Ureter (tissue), 1 donor: ENCODE data around the gene CLIC4. TPM values are rescaled to one million over a fixed set of nuclear protein-coding genes. Genes with fewer than 3 reads are reported as not detected.
"Not testable (repeated sequence)": the region's sequence is repeated elsewhere in the genome, so short reads cannot be mapped to it uniquely, and the experiment has no call there.

Source experiments
- DNase-seq: peaks from one replicate; pipeline ENCODE4 v3.0.0-alpha.2; 2020; ENCODE audit warnings: low spot score
- total RNA-seq: library from RNA; stranded (reverse); gene quantifications from one replicate; pipeline ENCODE4 v1.2.4, GENCODE V29; 2023
- donor health status: DM: yes; HTN: yes; CAD: no.

CLIC4 gene
- total RNA-seq: 163 TPM

DNA sequence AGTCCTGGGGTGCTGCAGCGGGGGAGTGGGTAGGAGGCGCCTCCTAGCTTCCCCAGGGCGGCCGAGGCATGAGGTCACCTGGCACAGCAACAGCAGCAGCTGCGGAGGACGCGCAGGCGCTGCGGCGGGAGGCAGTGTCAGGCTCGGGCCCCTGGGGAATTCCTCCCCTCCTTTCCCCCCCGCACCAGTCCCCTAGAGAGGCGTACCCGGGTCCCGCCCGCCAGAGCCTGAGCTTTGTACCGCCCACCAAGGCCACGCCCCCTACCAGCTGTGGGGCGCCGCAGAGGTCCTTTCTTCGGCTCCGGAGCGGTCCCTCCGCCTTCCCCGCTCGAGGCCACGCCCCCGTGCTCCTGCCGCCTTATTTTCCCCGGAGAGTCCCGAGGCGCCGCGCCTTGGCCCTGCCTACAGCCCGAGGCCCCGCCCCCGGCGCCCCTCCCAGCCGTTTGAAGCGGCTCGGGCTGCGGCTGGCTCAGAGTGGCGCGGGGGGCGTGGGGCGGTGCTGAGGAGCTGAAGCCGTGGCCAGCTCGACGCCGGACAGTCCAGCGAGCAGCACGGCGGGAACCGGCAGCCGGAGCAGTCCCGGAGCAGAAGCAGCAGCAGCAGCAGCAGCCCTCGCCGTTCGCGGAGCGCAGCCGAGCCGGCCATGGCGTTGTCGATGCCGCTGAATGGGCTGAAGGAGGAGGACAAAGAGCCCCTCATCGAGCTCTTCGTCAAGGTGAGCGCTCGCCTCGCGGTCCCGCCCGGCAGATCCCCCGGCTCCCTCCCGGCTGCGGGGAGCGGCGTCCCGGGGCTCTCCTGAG is at the start of gene CLIC4:
TSS of gene CLIC4 (plus strand) at position 537 of the 800 bp plus-strand sequence. CDS start at position 644, 107 bp downstream.
- DNase-seq: peak; percentile 99

DNA sequence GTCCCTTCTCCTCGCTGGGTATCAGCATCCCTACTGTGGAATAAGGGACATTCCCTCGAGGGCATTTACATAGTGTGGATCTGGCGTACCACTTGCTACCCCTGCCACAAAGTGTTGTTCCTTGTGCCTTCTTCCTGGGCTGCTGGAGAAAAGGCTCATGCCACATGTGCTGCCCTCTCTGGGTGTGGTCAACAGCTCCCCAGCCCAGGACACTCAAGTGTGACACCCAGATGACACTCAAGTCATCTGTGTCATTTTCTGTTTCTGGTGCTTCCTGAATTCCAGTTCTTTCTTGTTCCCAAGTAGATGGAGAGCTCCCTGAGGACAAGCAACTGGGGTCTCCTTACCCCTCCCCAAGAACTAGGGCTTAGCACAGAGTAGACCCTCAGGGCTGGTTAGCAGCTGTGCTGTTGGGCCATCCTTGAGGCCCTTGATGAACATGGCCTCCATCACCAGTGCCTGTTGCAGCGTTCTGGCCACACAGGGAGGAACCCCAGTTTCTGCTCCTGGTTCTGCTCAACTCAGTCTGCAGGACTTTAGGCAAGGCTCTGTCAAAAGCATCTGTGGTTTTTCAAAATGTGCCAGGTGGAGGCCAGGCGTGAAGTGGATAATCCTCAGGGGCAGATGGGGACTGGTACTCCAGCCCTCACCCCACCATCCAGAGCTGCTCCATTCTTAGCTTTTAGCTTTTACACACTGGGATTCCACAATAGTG is 49.0 kb upstream of the CLIC4 start:
- DNase-seq: no peak

DNA sequence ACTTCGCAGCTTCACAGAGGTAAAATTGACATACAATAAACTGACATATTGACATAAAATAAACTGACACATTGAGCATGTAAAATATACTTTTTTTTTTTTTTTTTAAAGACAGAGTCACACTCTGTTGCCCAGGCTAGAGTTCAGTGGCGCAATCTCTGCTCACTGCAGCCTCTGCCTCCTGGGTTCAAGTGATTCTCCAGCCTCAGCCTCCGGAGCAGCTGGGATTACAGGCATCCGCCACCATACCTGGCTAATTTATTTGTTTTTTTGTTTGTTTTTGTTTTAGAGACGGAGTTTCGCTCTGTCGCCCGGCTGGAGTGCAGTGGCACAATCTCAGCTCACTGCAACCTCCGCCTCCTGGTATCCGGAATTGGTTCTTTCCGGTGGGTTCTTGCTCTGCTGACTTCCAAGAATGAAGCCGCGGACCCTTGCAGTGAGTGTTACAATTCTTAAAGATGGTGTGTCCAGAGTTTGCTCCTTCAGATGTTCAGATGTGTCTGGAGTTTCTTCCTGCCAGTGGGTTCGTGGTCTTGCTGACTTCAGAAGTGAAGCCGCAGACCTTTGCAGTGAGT is 48.4 kb upstream of the CLIC4 start:
- DNase-seq: no peak

DNA sequence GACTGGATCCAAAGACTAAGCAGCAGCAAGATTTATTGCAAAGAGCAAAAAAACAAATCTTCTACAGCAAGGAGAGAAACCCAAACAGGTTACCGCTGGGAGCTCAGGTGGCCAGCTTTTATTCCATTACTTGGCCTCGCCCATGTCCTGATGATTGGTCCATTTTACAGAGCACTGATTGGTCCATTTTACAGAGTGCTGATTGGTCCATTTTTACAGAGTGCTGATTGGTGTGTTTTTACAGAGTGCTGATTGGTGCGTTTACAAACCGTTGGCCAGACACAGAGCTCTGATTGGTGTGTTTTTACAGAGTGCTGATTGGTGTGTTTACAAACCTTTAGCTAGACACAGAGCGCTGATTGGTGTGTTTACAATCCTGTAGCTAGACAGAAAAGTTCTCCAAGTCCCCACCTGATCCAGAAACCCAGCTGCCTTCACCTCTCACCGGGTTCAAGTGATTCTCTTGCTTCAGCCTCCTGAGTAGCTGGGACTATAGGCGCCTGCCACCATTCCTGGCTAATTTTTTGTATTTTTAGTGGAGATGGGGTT is 47.7 kb upstream of the CLIC4 start:
- not testable (repeated sequence) for DNase-seq

DNA sequence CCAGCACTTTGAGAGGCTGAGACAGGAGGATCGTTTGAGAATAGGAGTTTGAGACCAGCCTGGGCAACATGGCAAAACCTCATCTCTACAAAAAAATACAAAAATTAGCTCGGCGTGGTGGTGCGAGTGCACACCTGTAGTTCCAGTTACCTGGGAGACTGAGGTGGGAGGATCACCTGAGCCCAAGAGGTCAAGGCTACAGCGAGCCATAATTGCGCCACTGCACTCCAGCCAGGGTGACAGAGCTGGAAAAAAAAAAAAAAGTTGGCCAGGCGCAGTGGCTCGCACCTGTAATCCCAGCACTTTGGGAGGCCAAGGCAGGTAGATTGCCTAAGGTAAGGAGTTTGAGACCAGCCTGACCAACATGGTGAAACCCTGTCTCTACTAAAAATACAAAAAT is 46.9 kb upstream of the CLIC4 start:
- not testable (repeated sequence) for DNase-seq

DNA sequence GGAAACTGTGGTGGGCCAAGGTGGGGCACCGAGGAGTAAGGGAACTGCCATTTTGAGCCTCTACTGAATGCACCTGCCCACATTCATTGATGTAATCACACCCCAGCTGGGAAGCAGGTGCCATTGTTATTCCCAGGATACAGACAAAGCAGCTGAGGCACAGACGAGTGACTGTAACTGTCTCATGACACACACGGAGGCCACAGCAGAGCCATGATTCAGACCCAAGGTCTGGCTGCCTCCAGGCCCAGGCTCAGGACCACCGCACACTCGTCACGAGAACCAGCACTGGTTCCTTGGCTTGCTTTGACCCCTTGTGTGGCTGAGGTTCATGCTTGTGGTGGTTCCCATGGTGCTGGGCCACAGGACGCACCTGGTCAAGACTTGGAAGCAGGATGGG is 45.6 kb upstream of the CLIC4 start:
- no peak for DNase-seq

DNA sequence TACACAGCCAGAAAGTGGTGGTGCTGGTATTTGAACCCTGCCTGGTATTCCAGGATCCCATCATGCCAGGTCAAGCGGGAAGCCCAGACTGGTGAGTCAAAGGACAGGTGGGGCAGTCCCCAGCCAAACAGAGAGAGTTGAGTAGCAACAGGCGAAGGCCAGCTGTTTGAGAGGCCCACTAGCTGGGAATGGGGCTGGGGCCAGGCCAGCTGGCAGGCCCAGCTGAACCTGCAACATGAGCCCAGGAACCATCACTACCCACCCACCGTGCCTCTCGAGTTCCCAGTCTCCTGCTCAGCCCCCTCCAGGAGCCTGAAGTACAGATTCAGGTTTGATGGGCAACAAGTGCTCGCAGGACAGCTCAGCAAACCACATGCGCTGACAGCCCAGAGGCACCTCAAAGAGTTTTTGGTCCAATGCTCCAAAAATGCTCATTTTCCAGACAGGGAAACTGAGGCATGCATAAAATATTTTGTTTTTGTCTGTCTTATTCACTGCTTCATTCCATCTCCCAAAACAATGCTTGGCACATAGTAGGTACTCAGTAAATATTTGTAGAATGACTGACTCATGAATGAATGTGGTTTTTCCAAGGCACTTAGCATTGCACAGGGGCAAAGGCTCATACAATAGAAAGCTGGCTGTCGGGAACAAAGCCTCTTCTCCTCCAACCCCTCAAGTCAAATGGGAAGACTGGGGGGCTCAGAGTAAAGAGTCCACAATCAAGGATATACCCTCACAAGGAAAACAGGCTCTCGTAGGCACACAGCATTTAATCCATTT is 42.5 kb upstream of the CLIC4 start:
- no peak for DNase-seq

DNA sequence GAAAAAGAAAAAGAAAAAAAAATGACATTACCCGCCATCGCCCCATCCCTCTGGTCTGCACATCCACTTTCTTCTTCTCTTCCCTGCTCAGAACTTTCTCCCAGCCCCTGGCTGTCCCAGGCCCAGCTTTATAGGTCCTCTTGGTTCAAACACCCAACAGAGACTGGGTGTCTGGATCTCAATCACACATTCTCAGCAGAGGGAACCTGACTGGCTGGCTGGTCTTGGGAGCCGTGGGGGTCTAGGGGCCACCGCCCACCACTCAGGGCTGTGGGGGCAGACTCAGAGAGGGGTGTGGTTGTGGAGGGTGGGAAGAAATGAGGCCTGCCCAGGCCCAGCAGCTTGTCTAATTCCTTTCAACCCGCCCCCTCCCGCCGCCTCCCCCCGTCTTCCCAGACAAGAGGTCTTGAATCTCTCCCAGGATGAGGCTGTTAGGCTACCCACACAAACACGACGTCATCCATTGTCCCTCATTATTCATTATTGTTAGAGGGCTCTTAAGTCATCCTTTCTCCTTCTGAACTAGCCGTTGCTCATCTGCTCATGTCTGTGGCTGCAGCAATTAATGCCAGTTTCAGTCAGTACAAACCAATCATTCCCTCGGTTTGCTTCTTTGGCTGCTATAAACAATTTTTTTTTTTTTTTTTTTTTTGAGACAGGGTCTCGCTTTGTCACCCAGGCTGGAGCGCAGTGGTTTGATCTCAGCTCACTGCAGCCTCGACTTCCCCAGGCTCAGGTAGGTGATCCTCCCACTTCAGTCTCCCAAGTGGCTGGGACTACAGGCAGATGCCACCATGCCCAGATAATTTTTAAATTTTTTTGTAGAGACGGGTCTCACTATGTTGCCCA is 40.6 kb upstream of the CLIC4 start:
- no peak for DNase-seq

DNA sequence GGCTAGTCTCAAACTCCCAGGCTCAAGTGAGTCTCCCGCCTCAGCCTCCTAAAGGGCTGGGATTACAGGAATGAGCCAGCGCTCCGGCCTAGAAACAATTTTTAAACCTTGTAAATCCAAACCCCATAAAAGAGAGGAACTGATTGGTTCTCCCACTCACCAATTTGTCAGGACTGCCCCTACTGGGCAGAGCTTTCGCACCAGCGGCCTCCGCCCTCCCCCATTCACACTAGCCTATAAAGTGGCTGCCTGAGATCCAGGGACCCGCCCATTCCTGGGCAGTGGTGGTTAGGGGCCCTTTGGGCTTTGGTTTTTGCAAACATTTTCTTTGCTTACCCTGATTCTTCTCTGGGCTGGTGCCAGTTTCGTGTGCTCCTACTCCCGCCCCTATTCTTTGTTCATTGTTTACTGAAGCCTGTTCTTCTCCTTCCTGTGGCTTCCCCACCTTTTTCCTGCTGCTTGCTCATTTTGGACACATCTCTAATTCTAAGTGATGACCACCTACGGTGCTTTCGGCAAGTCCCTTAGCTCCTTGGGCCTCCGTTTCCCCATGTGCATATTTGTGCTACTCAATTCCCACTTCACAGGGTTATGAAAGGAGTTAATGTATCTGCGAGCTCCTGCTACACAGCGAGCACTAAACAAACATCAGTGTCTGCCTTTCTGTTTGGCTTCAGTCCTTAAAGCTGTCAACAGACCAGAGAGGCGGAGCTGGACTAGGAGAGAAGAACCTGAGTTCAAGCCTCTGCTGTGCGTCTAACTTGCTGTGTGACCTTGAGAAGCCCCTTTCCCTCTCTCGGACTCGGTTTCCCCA is 39.8 kb upstream of the CLIC4 start:
- DNase-seq: peak; percentile 76

DNA sequence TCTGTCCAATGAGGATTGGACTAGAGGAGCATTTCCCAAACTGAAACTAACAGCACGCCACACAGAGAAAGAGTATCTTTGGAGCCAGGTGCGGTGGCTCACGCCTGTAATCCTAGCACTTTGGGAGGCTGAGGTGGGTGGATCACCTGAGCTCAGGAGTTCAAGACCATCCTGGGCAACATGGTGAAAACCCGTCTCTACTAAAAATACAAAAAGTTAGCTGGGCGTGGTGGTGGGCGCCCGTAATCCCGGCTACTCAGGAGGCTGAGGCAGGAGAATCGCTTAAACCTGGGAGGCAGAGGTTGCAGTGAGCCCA is 39.2 kb upstream of the CLIC4 start:
- DNase-seq: not testable (repeated sequence)

DNA sequence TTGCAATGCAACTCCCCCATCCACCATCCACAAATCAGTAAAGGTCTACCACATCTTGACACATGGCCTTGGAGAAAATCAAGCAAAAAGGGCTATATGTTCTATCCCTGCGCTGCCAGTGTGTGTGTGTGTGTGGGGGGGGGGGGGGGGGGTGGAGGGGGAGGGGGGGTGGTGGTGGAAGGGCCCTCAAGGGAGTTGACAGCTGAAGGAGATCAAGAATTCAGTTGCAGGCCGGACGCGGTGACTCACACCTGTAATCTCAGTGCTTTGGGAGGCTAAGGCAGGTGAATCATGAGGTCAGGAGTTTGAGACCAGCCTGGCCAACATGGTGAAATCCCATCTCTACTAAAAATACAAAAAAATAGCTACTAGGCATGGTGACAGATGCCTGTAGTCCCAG is 37.6 kb upstream of the CLIC4 start:
- DNase-seq: no peak

DNA sequence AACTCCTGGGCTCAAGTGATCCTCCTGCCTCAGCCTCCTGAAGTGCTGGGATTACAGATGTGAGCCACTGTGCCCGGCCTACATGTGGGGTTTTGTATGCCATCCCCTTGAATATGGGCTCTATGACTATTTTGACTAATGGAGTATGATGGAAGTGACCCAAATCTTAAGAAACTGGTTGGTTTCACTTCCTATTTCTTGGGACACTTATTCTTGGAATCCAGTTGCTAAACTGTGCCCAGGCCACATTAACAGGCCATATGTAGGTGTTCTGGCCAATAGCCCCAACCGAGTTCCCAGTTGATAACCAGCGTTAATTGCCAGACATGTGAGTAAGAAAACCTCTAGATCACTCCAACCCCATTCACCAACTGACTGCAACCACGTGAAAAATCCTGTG is 36.3 kb upstream of the CLIC4 start:
- DNase-seq: no peak

DNA sequence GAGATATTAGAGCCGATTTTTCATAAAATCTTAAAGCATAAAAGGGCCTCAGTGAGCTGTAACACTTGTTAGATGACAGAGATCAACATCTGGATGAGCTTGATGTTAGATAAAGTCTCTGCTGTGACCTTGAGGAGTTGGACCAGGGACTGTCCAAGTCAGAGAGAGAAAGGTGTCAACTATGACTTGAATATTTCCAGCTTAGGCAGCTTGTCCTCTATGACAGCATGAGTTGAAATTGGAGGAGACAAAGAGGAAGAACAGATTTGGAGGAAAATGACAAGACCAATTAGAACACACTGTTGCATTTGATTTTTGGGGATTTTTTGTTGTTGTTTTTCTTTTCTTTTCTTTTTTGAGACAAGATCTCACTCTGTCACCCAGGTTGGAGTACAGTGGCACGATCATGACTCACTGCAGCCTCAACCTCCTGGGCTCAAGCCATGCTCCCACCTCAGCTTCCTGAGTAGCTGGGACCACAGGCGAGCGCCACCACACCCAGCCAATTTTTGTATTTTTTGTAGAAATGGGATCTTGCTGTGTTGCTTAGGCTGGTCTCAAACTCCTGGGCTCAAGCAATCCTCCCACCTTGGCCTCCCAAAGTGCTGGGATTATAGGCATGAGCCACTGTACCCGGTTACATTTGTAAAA is 35.3 kb upstream of the CLIC4 start:
- no peak for DNase-seq

DNA sequence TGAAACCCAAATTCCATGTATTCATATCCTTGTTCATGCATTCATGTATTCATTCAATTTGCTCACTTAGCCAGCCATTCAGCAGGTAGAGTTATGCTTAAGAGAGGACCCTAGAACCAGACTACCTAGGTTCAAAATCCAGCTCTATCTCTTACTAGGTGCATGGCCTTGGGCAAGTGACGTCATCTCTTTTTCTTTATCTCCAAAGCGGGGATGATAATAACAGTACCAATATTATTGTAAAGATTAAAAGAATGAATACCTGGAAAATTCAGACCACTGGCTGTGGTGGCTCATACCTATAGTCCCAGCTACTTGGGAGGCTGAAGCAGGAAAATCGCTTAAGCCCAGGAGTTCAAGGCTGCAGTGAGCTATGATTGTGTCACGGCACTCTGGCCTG is 33.9 kb upstream of the CLIC4 start:
- DNase-seq: no peak

DNA sequence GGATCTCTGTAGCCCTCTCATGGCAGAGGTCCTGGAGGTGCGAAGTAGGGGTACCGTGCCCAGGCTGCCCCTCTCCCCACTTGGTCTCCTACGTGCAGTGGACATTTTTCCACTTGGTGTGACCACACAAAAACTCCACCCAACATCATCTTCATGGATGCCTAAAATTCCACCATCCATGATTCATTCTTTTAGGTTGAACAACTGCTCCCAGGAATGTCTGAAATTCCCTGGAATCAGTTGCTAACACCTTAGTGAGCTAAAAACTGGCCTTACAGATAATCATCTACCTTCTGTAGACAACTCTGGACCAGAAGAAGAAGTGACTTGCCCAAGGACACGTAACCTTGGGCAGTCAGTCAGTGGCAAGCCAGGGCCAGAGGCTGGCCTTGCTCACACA is 32.1 kb upstream of the CLIC4 start:
- DNase-seq: no peak

DNA sequence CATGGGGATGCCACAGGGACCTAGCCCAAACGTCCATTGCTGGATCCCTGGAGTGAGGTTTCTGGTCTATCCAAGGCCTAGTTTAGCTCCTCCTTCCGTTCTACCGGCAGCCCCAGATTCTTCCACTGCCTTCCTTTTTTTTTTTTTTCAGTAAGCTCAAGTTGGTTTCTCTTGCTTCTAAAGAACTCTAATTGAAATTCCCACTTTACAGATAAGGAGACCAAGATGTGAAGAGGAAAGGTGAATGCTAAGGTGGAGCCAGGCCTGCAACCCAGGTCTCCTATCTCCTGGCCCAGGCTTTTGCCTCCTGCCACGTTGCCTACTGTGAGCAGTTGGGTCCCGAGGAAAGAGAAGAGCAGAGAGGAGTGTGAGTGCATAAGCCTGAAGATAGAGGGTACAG is 31.5 kb upstream of the CLIC4 start:
- DNase-seq: no peak

DNA sequence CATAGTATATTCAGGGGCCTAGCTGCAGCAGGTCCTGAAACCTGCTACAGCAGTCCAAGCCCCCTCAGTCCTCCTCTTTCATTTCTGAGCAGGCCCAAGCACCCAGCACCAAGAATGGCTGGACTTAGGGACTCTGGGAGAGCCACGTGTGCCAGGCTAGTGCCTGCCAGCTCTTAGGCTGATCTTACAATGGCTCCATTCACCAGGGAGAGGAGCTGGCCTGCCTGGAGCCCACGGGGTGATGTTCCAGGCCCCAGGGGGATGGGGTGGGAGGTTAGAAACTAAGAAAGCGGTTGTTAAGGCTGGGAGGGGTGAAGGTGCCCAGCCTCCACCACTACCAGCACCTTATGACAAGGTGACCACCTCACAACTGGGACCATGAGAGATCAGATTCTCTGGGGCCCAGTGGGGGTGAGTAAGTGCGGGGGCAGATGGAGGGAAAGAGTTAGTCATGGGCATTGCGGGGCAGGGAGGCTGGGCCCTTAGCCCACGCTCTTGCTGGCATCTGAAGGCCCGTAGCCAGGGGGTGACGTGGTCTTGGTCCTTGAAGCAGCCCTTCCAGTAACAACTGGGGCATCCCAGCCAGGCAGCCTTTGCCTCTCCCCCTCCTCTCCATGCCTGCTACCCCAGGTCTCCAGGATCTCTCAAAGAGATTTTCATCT is 30.3 kb upstream of the CLIC4 start:
- no peak for DNase-seq

DNA sequence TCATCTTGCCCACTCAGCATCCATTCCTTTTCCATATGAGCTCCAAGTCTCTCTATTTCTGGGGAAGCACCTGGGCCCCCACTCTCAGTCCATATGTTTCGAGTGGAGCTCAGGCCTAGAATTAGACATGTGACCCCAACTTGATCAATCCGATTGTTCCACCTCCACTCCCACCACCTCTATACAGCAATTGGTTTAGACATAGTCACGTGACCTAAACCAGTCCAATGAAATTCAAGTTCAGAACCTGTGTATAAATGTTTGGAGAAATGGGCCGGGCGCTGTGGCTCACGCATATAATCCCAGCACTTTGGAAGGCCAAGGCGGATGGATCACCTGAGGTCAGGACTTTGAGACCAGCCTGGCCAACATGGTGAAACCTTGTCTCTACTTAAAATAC is 29.6 kb upstream of the CLIC4 start:
- no peak for DNase-seq
